Activated T-helper 1 cell treated with anti-CD3 and anti-CD28 coated beads, Interleukin-12 subunit alpha, Interleukin-12 subunit beta, Interleukin-2, Interleukin-4 antibody, amounts not matched to agents 30 ng/mL and 10 ng/mL and 1 ng/mL, durations not matched to agents 14 hours and 24 hours and 36 hours (primary cell): ENCODE measurements around the gene SLC2A11. TPM values are rescaled to one million over a fixed set of nuclear protein-coding genes. Genes with fewer than 3 reads are reported as not detected.
A peak's percentile ranks its signal among the peaks of the same experiment; 100 is the strongest.
"Not testable (repeated sequence)": the region's sequence is repeated elsewhere in the genome, so short reads cannot be mapped to it uniquely, and the experiment has no call there.

Experiments used
- DNase-seq: peaks from one replicate; pipeline ENCODE4 v3.0.0; 2021; ENCODE audit warnings: low spot score
- H3K27ac Mint-ChIP-seq: one replicate; pipeline ENCODE4 v1.8.0; 2021; ENCODE audit warnings: mild to moderate bottlenecking, mixed read lengths
- H3K27me3 Mint-ChIP-seq: one replicate; pipeline ENCODE4 v1.8.0; 2022; ENCODE audit warnings: mild to moderate bottlenecking, moderate library complexity, mixed read lengths; ENCODE audit not compliant: insufficient read depth
- H3K36me3 Mint-ChIP-seq: one replicate; pipeline ENCODE4 v1.8.0; 2021; ENCODE audit warnings: low read depth, mixed read lengths
- H3K4me1 Mint-ChIP-seq: one replicate; pipeline ENCODE4 v1.8.0; 2021; ENCODE audit warnings: low read depth, mixed read lengths
- H3K4me3 Mint-ChIP-seq: one replicate; pipeline ENCODE4 v1.8.0; 2021; ENCODE audit warnings: mild to moderate bottlenecking, moderate library complexity, mixed read lengths
- H3K9me3 Mint-ChIP-seq: one replicate; pipeline ENCODE4 v1.8.0; 2021; ENCODE audit warnings: mixed read lengths
- intact Hi-C: fragments of 100-400 bp; cut with micrococcal nuclease; formaldehyde crosslinking; loops from one replicate; pipeline ENCODE4 v1.15.1; 2024
- total RNA-seq: library from RNA; stranded (reverse); gene quantifications from 2 replicates; pipeline ENCODE4 v1.2.3, GENCODE V29; 2022

Gene SLC2A11
- total RNA-seq, 1 donor from 2014 or later: 8.4 TPM

GRCh38 chr22:23900227-23900626, 42.6 kb downstream of the SLC2A11 start:
- intact Hi-C loops, DNase-seq, H3K27ac Mint-ChIP-seq, H3K4me3 Mint-ChIP-seq: not testable (repeated sequence)
- Mint-ChIP-seq H3K9me3 (peaks cover 11% of the 10 kb centered on the region), H3K4me1 (peaks cover 11% of the 10 kb centered on the region), H3K27me3 (peaks cover 11% of the 10 kb centered on the region), H3K36me3 (peaks cover 31% of the 10 kb centered on the region)

- H3K27ac Mint-ChIP-seq: no peak overlapping the region
- H3K36me3 Mint-ChIP-seq: peaks cover 24% of the 10 kb centered on the region
- peaks cover 4% of the 10 kb centered on the region for H3K4me1 Mint-ChIP-seq
- H3K4me3 Mint-ChIP-seq: no peak overlapping the region
- intact Hi-C loops: no loop called here
- no peak for DNase-seq
- H3K9me3 Mint-ChIP-seq: peaks cover 11% of the 10 kb centered on the region
- peaks cover 11% of the 10 kb centered on the region for H3K27me3 Mint-ChIP-seq
These were observed 43.9 kb downstream of the SLC2A11 start for GRCh38 chr22:23901600-23901999.

GRCh38 chr22:23903328-23903971, 45.8 kb downstream of the SLC2A11 start:
- DNase-seq: no peak
- peaks cover 11% of the 10 kb centered on the region for H3K9me3 Mint-ChIP-seq
- H3K27ac Mint-ChIP-seq: no peak overlapping the region
- intact Hi-C loops: no loop called here
- peaks cover 4% of the 10 kb centered on the region for H3K4me1 Mint-ChIP-seq
- no peak overlapping the region for H3K4me3 Mint-ChIP-seq
- peaks cover 11% of the 10 kb centered on the region for H3K27me3 Mint-ChIP-seq
- H3K36me3 Mint-ChIP-seq: peaks cover 13% of the 10 kb centered on the region

GRCh38 chr22:23904573-23905254, 47.0 kb downstream of the SLC2A11 start:
- DNase-seq: no peak
- no peak overlapping the region for H3K4me3 Mint-ChIP-seq
- H3K27ac Mint-ChIP-seq: no peak overlapping the region
- peaks cover 2% of the 10 kb centered on the region for H3K36me3 Mint-ChIP-seq
- peaks cover 7% of the 10 kb centered on the region for H3K9me3 Mint-ChIP-seq
- intact Hi-C loops: no loop called here
- peaks cover 4% of the 10 kb centered on the region for H3K4me1 Mint-ChIP-seq
- H3K27me3 Mint-ChIP-seq: peaks cover 11% of the 10 kb centered on the region

GRCh38 chr22:23906641-23907040, 49.0 kb downstream of the SLC2A11 start:
- intact Hi-C loops: no loop called here
- no peak for DNase-seq
- no peaks in the 10 kb centered on the region for H3K36me3 Mint-ChIP-seq
- no peak overlapping the region for H3K4me3 Mint-ChIP-seq
- H3K27me3 Mint-ChIP-seq: peaks cover 9% of the 10 kb centered on the region
- H3K27ac Mint-ChIP-seq: no peak overlapping the region
- no peaks in the 10 kb centered on the region for H3K9me3 Mint-ChIP-seq
- peaks cover 4% of the 10 kb centered on the region for H3K4me1 Mint-ChIP-seq

GRCh38 chr22:23907423-23907822, 49.7 kb downstream of the SLC2A11 start:
- H3K27ac Mint-ChIP-seq, intact Hi-C loops, DNase-seq, H3K27me3 Mint-ChIP-seq, H3K4me3 Mint-ChIP-seq, H3K36me3 Mint-ChIP-seq, H3K9me3 Mint-ChIP-seq, H3K4me1 Mint-ChIP-seq: not testable (repeated sequence)

GRCh38 chr22:23908587-23909205, 51.0 kb downstream of the SLC2A11 start:
- Mint-ChIP-seq H3K27ac (no peak overlapping the region), H3K27me3 (peaks cover 7% of the 10 kb centered on the region), H3K4me3 (no peak overlapping the region), H3K4me1 (peaks cover 12% of the 10 kb centered on the region), H3K36me3 (no peaks in the 10 kb centered on the region), H3K9me3 (no peaks in the 10 kb centered on the region)
- DNase-seq: no peak
- intact Hi-C loops: no loop called here

GRCh38 chr22:23909296-23909898, 51.7 kb downstream of the SLC2A11 start:
- Mint-ChIP-seq H3K27ac (no peak overlapping the region), H3K9me3 (no peaks in the 10 kb centered on the region), H3K27me3 (peaks cover 7% of the 10 kb centered on the region), H3K4me1 (peaks cover 17% of the 10 kb centered on the region), H3K36me3 (no peaks in the 10 kb centered on the region), H3K4me3 (no peak overlapping the region)
- intact Hi-C loops: no loop called here
- no peak for DNase-seq

GRCh38 chr22:23910496-23911190, 53.0 kb downstream of the SLC2A11 start:
- DNase-seq: no peak
- H3K4me1 Mint-ChIP-seq: peaks cover 24% of the 10 kb centered on the region

GRCh38 chr22:23911318-23911980, 53.8 kb downstream of the SLC2A11 start:
- Mint-ChIP-seq H3K4me3 (no peak overlapping the region), H3K9me3 (no peaks in the 10 kb centered on the region), H3K27ac (no peak overlapping the region), H3K4me1 (peaks cover 24% of the 10 kb centered on the region), H3K36me3 (no peaks in the 10 kb centered on the region), H3K27me3 (no peaks in the 10 kb centered on the region)
- no peak for DNase-seq
- intact Hi-C loops: loop anchor here (5.0 kb wide), 3 partner anchors 54 to 361 kb away; partner anchors contain the start of genes CHCHD10, SLC2A11 and SPECC1L

More at GRCh38 chr22:23910496-23911190, 53.0 kb downstream of the SLC2A11 start:
- intact Hi-C loops: loop anchor here (5.0 kb wide), 3 partner anchors 53 to 362 kb away; partner anchors contain the start of genes CHCHD10, SLC2A11 and SPECC1L
- Mint-ChIP-seq H3K4me3 (no peak overlapping the region), H3K9me3 (no peaks in the 10 kb centered on the region), H3K36me3 (no peaks in the 10 kb centered on the region), H3K27ac (no peak overlapping the region), H3K27me3 (no peaks in the 10 kb centered on the region)

- peak overlapping the region; percentile 5 for H3K4me3 Mint-ChIP-seq
- no peak overlapping the region for H3K27ac Mint-ChIP-seq
- intact Hi-C loops: loop anchor here (5.0 kb wide), 3 partner anchors 55 to 360 kb away; partner anchors contain the start of genes CHCHD10, SLC2A11 and SPECC1L
These were observed 54.7 kb downstream of the SLC2A11 start for GRCh38 chr22:23912293-23912903.

More at GRCh38 chr22:23912293-23912903, 54.7 kb downstream of the SLC2A11 start:
- Mint-ChIP-seq H3K4me1 (peaks cover 24% of the 10 kb centered on the region), H3K27me3 (no peaks in the 10 kb centered on the region), H3K36me3 (no peaks in the 10 kb centered on the region), H3K9me3 (no peaks in the 10 kb centered on the region)
- no peak for DNase-seq
